ENCODE data around the gene TTC39B.

The TTC39B gene

GRCh38 chr9:15144622-15145061, 162.4 kb downstream of the TTC39B start:
- Histone ChIP-seq H3K27ac (ENCODE audit: low read length) (no peak overlapping the region), H3K4me1 (ENCODE audit: control insufficient read depth in 1 of 2, insufficient read depth in 2 of 2, low read length in 2 of 2) (peaks cover 0 to 3% of the 10 kb centered on the region in 2 donors), H3K4me3 (ENCODE audit: low read depth in 1 of 2, low read length in 2 of 2) (no peak overlapping the region), H3K36me3 (ENCODE audit: control insufficient read depth in 1 of 2, insufficient read depth in 2 of 2, low read length in 2 of 2) (no peaks in the 10 kb centered on the region), H3K9me3 (ENCODE audit: control insufficient read depth in 1 of 2, low read length in 2 of 2) (no peaks in the 10 kb centered on the region), H3K27me3 (ENCODE audit: low read depth, low read length) (no peaks in the 10 kb centered on the region)

GRCh38 chr9:15142878-15143534, 164.0 kb downstream of the TTC39B start:
- no peaks in the 10 kb centered on the region for H3K9me3 ChIP-seq (ENCODE audit: control insufficient read depth in 1 of 2, low read length in 2 of 2)

GRCh38 chr9:15140051-15140450, 167.0 kb downstream of the TTC39B start:
- Histone ChIP-seq H3K4me1 (ENCODE audit: control insufficient read depth in 1 of 2, insufficient read depth in 2 of 2, low read length in 2 of 2) (peaks cover 4 to 6% of the 10 kb centered on the region in 2 donors), H3K36me3 (ENCODE audit: control insufficient read depth in 1 of 2, insufficient read depth in 2 of 2, low read length in 2 of 2) (no peaks in the 10 kb centered on the region), H3K27ac (ENCODE audit: low read length) (no peak overlapping the region), H3K4me3 (ENCODE audit: low read depth in 1 of 2, low read length in 2 of 2) (no peak overlapping the region), H3K27me3 (ENCODE audit: low read depth, low read length) (no peaks in the 10 kb centered on the region), H3K9me3 (ENCODE audit: control insufficient read depth in 1 of 2, low read length in 2 of 2) (no peaks in the 10 kb centered on the region)

More at GRCh38 chr9:15142878-15143534, 164.0 kb downstream of the TTC39B start:
- H3K36me3 ChIP-seq (ENCODE audit: control insufficient read depth in 1 of 2, insufficient read depth in 2 of 2, low read length in 2 of 2), result no peaks in the 10 kb centered on the region
- H3K27ac ChIP-seq (ENCODE audit: low read length), result no peak overlapping the region
- H3K4me1 ChIP-seq (ENCODE audit: control insufficient read depth in 1 of 2, insufficient read depth in 2 of 2, low read length in 2 of 2), result peaks cover 0 to 3% of the 10 kb centered on the region in 2 donors
- no peaks in the 10 kb centered on the region for H3K27me3 ChIP-seq (ENCODE audit: low read depth, low read length)
- H3K4me3 ChIP-seq (ENCODE audit: low read depth in 1 of 2, low read length in 2 of 2), result no peak overlapping the region

GRCh38 chr9:15139469-15139868, 167.5 kb downstream of the TTC39B start:
- Histone ChIP-seq H3K27ac (ENCODE audit: low read length) (no peak overlapping the region), H3K36me3 (ENCODE audit: control insufficient read depth in 1 of 2, insufficient read depth in 2 of 2, low read length in 2 of 2) (no peaks in the 10 kb centered on the region), H3K4me3 (ENCODE audit: low read depth in 1 of 2, low read length in 2 of 2) (no peak overlapping the region), H3K27me3 (ENCODE audit: low read depth, low read length) (no peaks in the 10 kb centered on the region), H3K4me1 (ENCODE audit: control insufficient read depth in 1 of 2, insufficient read depth in 2 of 2, low read length in 2 of 2) (peaks cover 6% of the 10 kb centered on the region in 2 donors), H3K9me3 (ENCODE audit: control insufficient read depth in 1 of 2, low read length in 2 of 2) (no peaks in the 10 kb centered on the region)

GRCh38 chr9:15138357-15138686, 168.7 kb downstream of the TTC39B start:
- Histone ChIP-seq H3K27ac (ENCODE audit: low read length) (no peak overlapping the region), H3K4me1 (ENCODE audit: control insufficient read depth in 1 of 2, insufficient read depth in 2 of 2, low read length in 2 of 2) (peaks cover 6% of the 10 kb centered on the region in 2 donors), H3K9me3 (ENCODE audit: control insufficient read depth in 1 of 2, low read length in 2 of 2) (no peaks in the 10 kb centered on the region), H3K36me3 (ENCODE audit: control insufficient read depth in 1 of 2, insufficient read depth in 2 of 2, low read length in 2 of 2) (no peaks in the 10 kb centered on the region), H3K4me3 (ENCODE audit: low read depth in 1 of 2, low read length in 2 of 2) (no peak overlapping the region), H3K27me3 (ENCODE audit: low read depth, low read length) (no peaks in the 10 kb centered on the region)

GRCh38 chr9:15137658-15138356, 169.2 kb downstream of the TTC39B start:
- Histone ChIP-seq H3K36me3 (ENCODE audit: control insufficient read depth in 1 of 2, insufficient read depth in 2 of 2, low read length in 2 of 2) (no peaks in the 10 kb centered on the region), H3K9me3 (ENCODE audit: control insufficient read depth in 1 of 2, low read length in 2 of 2) (no peaks in the 10 kb centered on the region), H3K4me1 (ENCODE audit: control insufficient read depth in 1 of 2, insufficient read depth in 2 of 2, low read length in 2 of 2) (peaks cover 6% of the 10 kb centered on the region in 2 donors), H3K27ac (ENCODE audit: low read length) (no peak overlapping the region), H3K4me3 (ENCODE audit: low read depth in 1 of 2, low read length in 2 of 2) (no peak overlapping the region), H3K27me3 (ENCODE audit: low read depth, low read length) (no peaks in the 10 kb centered on the region)

- Histone ChIP-seq H3K27ac (ENCODE audit: low read length) (no peak overlapping the region), H3K9me3 (ENCODE audit: control insufficient read depth in 1 of 2, low read length in 2 of 2) (no peaks in the 10 kb centered on the region), H3K36me3 (ENCODE audit: control insufficient read depth in 1 of 2, insufficient read depth in 2 of 2, low read length in 2 of 2) (no peaks in the 10 kb centered on the region), H3K4me1 (ENCODE audit: control insufficient read depth in 1 of 2, insufficient read depth in 2 of 2, low read length in 2 of 2) (peaks cover 6% of the 10 kb centered on the region in 2 donors), H3K27me3 (ENCODE audit: low read depth, low read length) (no peaks in the 10 kb centered on the region), H3K4me3 (ENCODE audit: low read depth in 1 of 2, low read length in 2 of 2) (no peak overlapping the region)
Observed at GRCh38 chr9:15137089-15137488, 169.9 kb downstream of the TTC39B start.

- no peak overlapping the region for H3K4me3 ChIP-seq (ENCODE audit: low read depth in 1 of 2, low read length in 2 of 2)
- no peak overlapping the region for H3K27ac ChIP-seq (ENCODE audit: low read length)
- no peaks in the 10 kb centered on the region for H3K27me3 ChIP-seq (ENCODE audit: low read depth, low read length)
- no peaks in the 10 kb centered on the region for H3K9me3 ChIP-seq (ENCODE audit: control insufficient read depth in 1 of 2, low read length in 2 of 2)
- no peaks in the 10 kb centered on the region for H3K36me3 ChIP-seq (ENCODE audit: control insufficient read depth in 1 of 2, insufficient read depth in 2 of 2, low read length in 2 of 2)
- H3K4me1 ChIP-seq (ENCODE audit: control insufficient read depth in 1 of 2, insufficient read depth in 2 of 2, low read length in 2 of 2), result peaks cover 6% of the 10 kb centered on the region in 2 donors
Observed at GRCh38 chr9:15136646-15137045, 170.4 kb downstream of the TTC39B start.

- Histone ChIP-seq H3K27me3 (ENCODE audit: low read depth, low read length) (no peaks in the 10 kb centered on the region), H3K36me3 (ENCODE audit: control insufficient read depth in 1 of 2, insufficient read depth in 2 of 2, low read length in 2 of 2) (no peaks in the 10 kb centered on the region), H3K4me3 (ENCODE audit: low read depth in 1 of 2, low read length in 2 of 2) (peak overlapping the region; percentile 25 to 27), H3K4me1 (ENCODE audit: control insufficient read depth in 1 of 2, insufficient read depth in 2 of 2, low read length in 2 of 2) (peaks cover 6% of the 10 kb centered on the region in 2 donors), H3K27ac (ENCODE audit: low read length) (peak overlapping the region; percentile 27), H3K9me3 (ENCODE audit: control insufficient read depth in 1 of 2, low read length in 2 of 2) (no peaks in the 10 kb centered on the region)
Observed at GRCh38 chr9:15135164-15135792, 171.7 kb downstream of the TTC39B start.

- Histone ChIP-seq H3K27ac (ENCODE audit: low read length) (no peak overlapping the region), H3K36me3 (ENCODE audit: control insufficient read depth in 1 of 2, insufficient read depth in 2 of 2, low read length in 2 of 2) (no peaks in the 10 kb centered on the region), H3K9me3 (ENCODE audit: control insufficient read depth in 1 of 2, low read length in 2 of 2) (no peaks in the 10 kb centered on the region), H3K4me1 (ENCODE audit: control insufficient read depth in 1 of 2, insufficient read depth in 2 of 2, low read length in 2 of 2) (peaks cover 3 to 6% of the 10 kb centered on the region in 2 donors), H3K27me3 (ENCODE audit: low read depth, low read length) (no peaks in the 10 kb centered on the region), H3K4me3 (ENCODE audit: low read depth in 1 of 2, low read length in 2 of 2) (no peak overlapping the region)
Observed at GRCh38 chr9:15133488-15133887, 173.5 kb downstream of the TTC39B start.

GRCh38 chr9:15132091-15132490, 174.9 kb downstream of the TTC39B start:
- Histone ChIP-seq H3K36me3 (ENCODE audit: control insufficient read depth in 1 of 2, insufficient read depth in 2 of 2, low read length in 2 of 2) (no peaks in the 10 kb centered on the region), H3K27ac (ENCODE audit: low read length) (no peak overlapping the region), H3K4me1 (ENCODE audit: control insufficient read depth in 1 of 2, insufficient read depth in 2 of 2, low read length in 2 of 2) (peaks cover 3 to 6% of the 10 kb centered on the region in 2 donors), H3K4me3 (ENCODE audit: low read depth in 1 of 2, low read length in 2 of 2) (no peak overlapping the region), H3K27me3 (ENCODE audit: low read depth, low read length) (no peaks in the 10 kb centered on the region), H3K9me3 (ENCODE audit: control insufficient read depth in 1 of 2, low read length in 2 of 2) (no peaks in the 10 kb centered on the region)

Measured in muscle layer of duodenum (tissue), 2 donors.